GM23248 (cell line): ENCODE measurements around the gene PHYHD1. TPM values are rescaled to one million over a fixed set of nuclear protein-coding genes. Genes with fewer than 3 reads are reported as not detected.
A peak's percentile ranks its signal among the peaks of the same experiment; 100 is the strongest.

Experiments
- DNase-seq: peaks from one replicate; pipeline ENCODE4 v3.0.0-alpha.2; 2015
- H2AFZ ChIP-seq: fragments of 200-600 bp; sonication (generic); 2 replicates; pipeline ENCODE4 v1.6.1; 2016; ENCODE audit warnings: antibody characterized with exemption
- H3F3A ChIP-seq: fragments of 200-600 bp; sonication (generic); 2 replicates; pipeline ENCODE4 v1.6.1; 2016; ENCODE audit warnings: mild to moderate bottlenecking, antibody characterized with exemption, mixed run types; ENCODE audit not compliant: insufficient read depth
- H3K27ac ChIP-seq: fragments of 200-600 bp; sonication (generic); 2 replicates; pipeline ENCODE4 v1.5.1; 2016; ENCODE audit warnings: mild to moderate bottlenecking
- H3K27me3 ChIP-seq: fragments of 200-600 bp; sonication (generic); replicated peaks from 2 replicates; pipeline ENCODE4 v1.6.1; 2016; ENCODE audit warnings: mild to moderate bottlenecking; ENCODE audit not compliant: insufficient read depth
- H3K36me3 ChIP-seq: fragments of 200-600 bp; sonication (generic); 2 replicates; pipeline ENCODE4 v1.6.1; 2016; ENCODE audit warnings: low read depth, mild to moderate bottlenecking
- H3K4me1 ChIP-seq: fragments of 200-600 bp; sonication (generic); 2 replicates; pipeline ENCODE4 v1.6.1; 2016; ENCODE audit warnings: mild to moderate bottlenecking; ENCODE audit not compliant: insufficient read depth
- H3K4me2 ChIP-seq: fragments of 200-600 bp; sonication (generic); one replicate; pipeline ENCODE4 v1.6.1; 2016; ENCODE audit warnings: mild to moderate bottlenecking; ENCODE audit not compliant: unreplicated experiment
- H3K4me3 ChIP-seq: fragments of 200-600 bp; sonication (generic); 2 replicates; pipeline ENCODE4 v1.5.1; 2016; ENCODE audit warnings: mild to moderate bottlenecking
- H3K79me2 ChIP-seq: fragments of 200-600 bp; sonication (generic); 2 replicates; pipeline ENCODE4 v1.6.1; 2016; ENCODE audit warnings: mild to moderate bottlenecking; ENCODE audit not compliant: insufficient read depth
- H3K9ac ChIP-seq: fragments of 200-600 bp; sonication (generic); 2 replicates; pipeline ENCODE4 v1.6.1; 2016; ENCODE audit warnings: mild to moderate bottlenecking
- H3K9me2 ChIP-seq: fragments of 200-600 bp; sonication (generic); 2 replicates; pipeline ENCODE4 v1.6.1; 2016; ENCODE audit warnings: mixed run types, mild to moderate bottlenecking, moderate library complexity; ENCODE audit not compliant: insufficient read depth
- H3K9me3 ChIP-seq: fragments of 200-600 bp; sonication (generic); one replicate; pipeline ENCODE4 v1.6.1; 2017; ENCODE audit warnings: low read depth
- H4K20me1 ChIP-seq: fragments of 200-600 bp; sonication (generic); 2 replicates; pipeline ENCODE4 v1.6.0; 2016; ENCODE audit not compliant: insufficient read depth
- EZH2 ChIP-seq: fragments of 200-600 bp; sonication (generic); IDR thresholded peaks from 2 replicates; pipeline ENCODE4 v1.6.1; 2018; ENCODE audit warnings: antibody characterized with exemption, mild to moderate bottlenecking; ENCODE audit not compliant: insufficient read depth, poor library complexity, severe bottlenecking
- EZH2phosphoT487 ChIP-seq: fragments of 200-600 bp; sonication (generic); IDR thresholded peaks from 2 replicates; pipeline ENCODE4 v1.6.1; 2018; ENCODE audit warnings: antibody characterized with exemption, moderate library complexity, mild to moderate bottlenecking, low read depth; ENCODE audit not compliant: insufficient read depth
- WGBS, 2 experiments: methylation state at CpG; one replicate each; pipeline ENCODE4 v1.1.6; 2015 to 2017; ENCODE audit warnings: low lambda C conversion rate in 2 of 2, low coverage in 1 of 2; ENCODE audit errors: missing lambda C conversion rate in 2 of 2; 5-methylcytosine and 5-hydroxymethylcytosine counted together
- in situ Hi-C: fragments of 300-500 bp; cut with MboI; formaldehyde crosslinking; loops from 2 replicates; pipeline ENCODE4 v1.15.0; 2020
- polyA plus RNA-seq: library from polyadenylated mRNA; unstranded; fragments of >200 nt; fragmentation: Nextera tagmentation; extraction: Ambion mirVana; gene quantifications from 2 replicates; pipeline ENCODE4 v1.2.1, GENCODE V29; 2016
- total RNA-seq: library from RNA; depleted of rRNA; stranded (reverse); fragments of >200 nt; shearing (Covaris generic); gene quantifications from 2 replicates; pipeline ENCODE4 v1.2.3, GENCODE V29; 2014

PHYHD1 gene
- total and polyA plus RNA-seq, 2 experiments from 2014 or later: 4.4 to 7.4 TPM

GRCh38 chr9:128901822-128902221, 19.0 kb upstream of the PHYHD1 start:
- Histone ChIP-seq H3K4me3 (no peak overlapping the region), H3K4me2 (no peak overlapping the region), H2AFZ (no peak overlapping the region), H3K36me3 (peaks cover 9% of the 10 kb centered on the region; the same call in 1 of the 2 replicates), H4K20me1 (no peaks in the 10 kb centered on the region), H3K9me3 (no peaks in the 10 kb centered on the region), H3K27ac (no peak overlapping the region), H3K4me1 (peaks cover 16% of the 10 kb centered on the region), H3K27me3 (no peaks in the 10 kb centered on the region), H3K9ac (no peak overlapping the region), H3K9me2 (no peaks in the 10 kb centered on the region), H3F3A (peaks cover 6% of the 10 kb centered on the region), H3K79me2 (peaks cover 70% of the 10 kb centered on the region)
- no peak for TF ChIP-seq EZH2phosphoT487
- TF ChIP-seq EZH2: no peak
- in situ Hi-C loops: no loop called here
- 100% methylated on average over 5 of the region's 5 CpGs for WGBS, 2 experiments
- DNase-seq: no peak

DNA sequence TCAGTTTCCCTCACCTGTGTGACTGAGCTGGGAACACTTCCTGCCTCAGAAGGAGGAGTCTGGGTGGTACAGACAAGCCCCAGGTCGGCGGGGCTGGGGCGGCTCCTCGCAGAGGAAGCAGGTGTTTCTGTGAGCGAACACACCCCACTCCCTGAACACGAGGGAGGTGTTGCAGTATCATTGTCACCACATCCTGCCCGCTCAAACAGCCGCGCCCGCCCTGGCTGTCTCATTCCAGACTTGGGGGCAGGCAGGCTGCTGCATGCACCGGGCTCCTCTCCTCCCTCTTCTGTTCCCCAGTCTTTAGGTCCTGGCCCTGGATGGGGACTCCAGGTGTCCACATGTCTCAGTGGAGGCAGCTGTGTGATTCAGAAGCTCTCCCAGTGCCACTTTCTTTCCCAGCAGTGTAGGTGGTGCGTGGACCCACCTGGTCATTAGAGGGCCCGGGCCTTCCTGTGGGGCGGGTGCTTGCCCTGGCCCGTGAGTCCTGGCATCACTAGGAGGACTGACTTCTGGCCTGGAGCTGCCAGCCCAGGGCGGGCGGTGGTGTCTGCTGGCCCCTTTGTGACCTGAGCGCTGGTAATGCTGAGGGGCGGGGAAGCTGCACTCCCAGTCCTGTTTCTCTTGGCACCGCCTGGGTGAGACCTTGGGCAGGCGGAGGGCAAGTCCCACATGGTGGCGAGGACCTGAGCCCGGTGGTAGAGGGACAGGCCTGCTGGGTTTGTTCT, 18.3 kb upstream of the PHYHD1 start:
- no peak overlapping the region for H3K9ac ChIP-seq
- WGBS, 2 experiments: 91 to 92% methylated on average over 23 of the region's 23 CpGs

DNA sequence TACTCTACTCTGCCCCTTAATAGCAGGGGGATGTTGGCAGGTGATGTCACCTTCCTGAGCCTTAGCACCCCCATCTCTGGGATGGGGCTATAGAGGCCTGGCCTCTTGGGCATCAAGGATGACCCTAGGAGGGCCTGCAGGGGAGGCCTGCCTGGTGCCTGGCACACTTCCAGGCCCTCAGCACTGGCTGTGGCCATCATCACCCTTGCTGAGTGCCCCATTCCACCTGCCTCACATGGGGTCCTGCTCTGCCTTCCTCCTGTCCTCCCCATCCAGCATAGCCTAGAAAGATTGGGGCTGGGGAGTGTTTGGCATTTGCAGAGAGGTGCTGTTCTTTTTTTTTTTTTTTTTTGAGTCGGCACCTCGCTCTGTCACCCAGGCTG, 17.7 kb upstream of the PHYHD1 start:
- in situ Hi-C loops: no loop called here
- H3K9me3 ChIP-seq: no peaks in the 10 kb centered on the region
- no peaks in the 10 kb centered on the region; the same call in 1 of the 2 replicates for H3K36me3 ChIP-seq
- no peaks in the 10 kb centered on the region for H3K27me3 ChIP-seq
- 97 to 100% methylated on average over 1 to 2 of the region's 2 CpGs for WGBS, 2 experiments
- DNase-seq: no peak
- no peak overlapping the region for H3K4me2 ChIP-seq
- no peaks in the 10 kb centered on the region for H4K20me1 ChIP-seq
- H3K9me2 ChIP-seq: no peaks in the 10 kb centered on the region
- TF ChIP-seq EZH2 (no peak), EZH2phosphoT487 (no peak)
- no peak overlapping the region for H3K9ac ChIP-seq
- H3K4me3 ChIP-seq: no peak overlapping the region
- peaks cover 16% of the 10 kb centered on the region for H3K4me1 ChIP-seq
- H3K79me2 ChIP-seq: peaks cover 70% of the 10 kb centered on the region
- peaks cover 6% of the 10 kb centered on the region for H3F3A ChIP-seq
- no peak overlapping the region for H2AFZ ChIP-seq
- no peak overlapping the region for H3K27ac ChIP-seq

More for the DNA sequence above, 18.3 kb upstream of the PHYHD1 start:
- peaks cover 2% of the 10 kb centered on the region; the same call in 1 of the 2 replicates for H3K36me3 ChIP-seq
- H3K4me2 ChIP-seq: no peak overlapping the region
- in situ Hi-C loops: no loop called here
- peaks cover 6% of the 10 kb centered on the region for H3F3A ChIP-seq
- no peaks in the 10 kb centered on the region for H4K20me1 ChIP-seq
- no peak for DNase-seq
- no peaks in the 10 kb centered on the region for H3K9me2 ChIP-seq
- H3K4me3 ChIP-seq: no peak overlapping the region
- TF ChIP-seq EZH2phosphoT487 (no peak), EZH2 (no peak)
- no peak overlapping the region for H3K27ac ChIP-seq
- peaks cover 16% of the 10 kb centered on the region for H3K4me1 ChIP-seq
- H3K9me3 ChIP-seq: no peaks in the 10 kb centered on the region
- H2AFZ ChIP-seq: no peak overlapping the region
- H3K79me2 ChIP-seq: peaks cover 67% of the 10 kb centered on the region
- H3K27me3 ChIP-seq: no peaks in the 10 kb centered on the region

DNA sequence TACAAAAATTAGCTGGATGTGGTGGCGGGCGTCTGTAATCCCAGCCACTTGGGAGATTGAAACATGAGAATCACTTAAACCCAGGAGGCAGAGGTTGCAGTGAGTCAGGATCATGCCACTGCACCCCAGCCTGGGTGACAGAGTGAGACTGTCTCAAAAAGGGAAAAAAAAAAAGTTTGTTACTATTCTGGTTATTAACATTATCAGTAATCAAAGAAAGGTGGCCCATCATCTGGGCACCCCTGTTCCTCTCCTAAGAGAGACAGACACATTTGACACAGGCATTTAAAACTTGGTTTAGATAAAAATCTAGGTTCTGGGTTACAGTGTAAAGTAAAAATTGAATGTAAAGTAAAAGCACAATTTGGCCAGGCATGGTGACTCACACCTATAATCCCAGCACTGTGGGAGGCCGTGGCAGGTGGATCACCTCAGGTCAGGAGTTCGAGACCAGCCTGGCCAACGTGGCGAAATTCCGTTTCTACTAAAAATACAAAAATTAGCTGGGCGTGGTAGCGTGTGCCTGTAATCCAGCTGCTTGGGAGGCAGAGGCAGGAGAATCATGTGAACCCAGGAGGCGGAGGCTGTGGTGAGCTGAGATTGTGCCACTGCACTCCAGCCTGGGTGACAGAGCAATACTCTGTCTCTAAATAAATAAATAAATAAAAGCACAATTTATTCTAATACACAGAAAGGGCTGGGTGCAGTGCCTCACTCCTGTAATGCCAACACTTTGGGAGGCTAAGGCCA, 16.7 kb upstream of the PHYHD1 start:
- no peak for TF ChIP-seq EZH2phosphoT487
- no peak for TF ChIP-seq EZH2
- H3K27me3 ChIP-seq: no peaks in the 10 kb centered on the region
- no peaks in the 10 kb centered on the region for H3K9me2 ChIP-seq
- H3K9me3 ChIP-seq: no peaks in the 10 kb centered on the region
- peaks cover 16% of the 10 kb centered on the region for H3K4me1 ChIP-seq
- no peak overlapping the region for H3K9ac ChIP-seq
- peak; percentile 39 for DNase-seq
- H3K36me3 ChIP-seq: peaks cover 7% of the 10 kb centered on the region; the same call in 1 of the 2 replicates
- in situ Hi-C loops: no loop called here
- H2AFZ ChIP-seq: no peak overlapping the region
- H3F3A ChIP-seq: peaks cover 6% of the 10 kb centered on the region
- WGBS, 2 experiments: 47 to 51% methylated on average over 10 of the region's 10 CpGs
- H4K20me1 ChIP-seq: no peaks in the 10 kb centered on the region
- H3K4me2 ChIP-seq: no peak overlapping the region
- peak overlapping the region; percentile 60 for H3K27ac ChIP-seq
- no peak overlapping the region for H3K4me3 ChIP-seq
- peaks cover 70% of the 10 kb centered on the region for H3K79me2 ChIP-seq
